Chondrocyte (in vitro differentiated cells): ENCODE measurements around the gene KRT7. TPM values are rescaled to one million over a fixed set of nuclear protein-coding genes. Genes with fewer than 3 reads are reported as not detected.
A peak's percentile ranks its signal among the peaks of the same experiment; 100 is the strongest.

ENCODE experiments used
- DNase-seq: peaks from one replicate; pipeline ENCODE4 v3.0.0; 2021; ENCODE audit warnings: mixed read lengths, low spot score
- H3K27ac Mint-ChIP-seq: one replicate; pipeline ENCODE4 v1.8.0; 2021; ENCODE audit warnings: mild to moderate bottlenecking, moderate library complexity, mixed read lengths; ENCODE audit not compliant: unreplicated experiment
- H3K27me3 Mint-ChIP-seq: 2 replicates; pipeline ENCODE4 v1.8.0; 2021; ENCODE audit warnings: low read depth, mixed read lengths
- H3K36me3 Mint-ChIP-seq: 2 replicates; pipeline ENCODE4 v1.8.0; 2021; ENCODE audit warnings: low read depth, mixed read lengths
- H3K4me1 Mint-ChIP-seq: 2 replicates; pipeline ENCODE4 v1.8.0; 2021; ENCODE audit warnings: low read depth, mild to moderate bottlenecking, mixed read lengths
- H3K4me3 Mint-ChIP-seq: one replicate; pipeline ENCODE4 v1.8.0; 2021; ENCODE audit warnings: mild to moderate bottlenecking, moderate library complexity, mixed read lengths; ENCODE audit not compliant: unreplicated experiment
- H3K9me3 Mint-ChIP-seq: 2 replicates; pipeline ENCODE4 v1.8.0; 2021; ENCODE audit warnings: low read depth, mixed read lengths
- total RNA-seq: library from RNA; stranded (reverse); gene quantifications from 3 replicates; pipeline ENCODE4 v1.2.1, GENCODE V29; 2021
- TF ChIP-seq, protein P1 (sequence below): fragments of 200-600 bp; sonication (generic); IDR thresholded peaks from 2 replicates; pipeline ENCODE4 v1.5.0; 2021; ENCODE audit warnings: antibody characterized with exemption, mild to moderate bottlenecking, moderate library complexity

The KRT7 gene
- total RNA-seq, 1 donor from 2014 or later: 266 TPM

DNA sequence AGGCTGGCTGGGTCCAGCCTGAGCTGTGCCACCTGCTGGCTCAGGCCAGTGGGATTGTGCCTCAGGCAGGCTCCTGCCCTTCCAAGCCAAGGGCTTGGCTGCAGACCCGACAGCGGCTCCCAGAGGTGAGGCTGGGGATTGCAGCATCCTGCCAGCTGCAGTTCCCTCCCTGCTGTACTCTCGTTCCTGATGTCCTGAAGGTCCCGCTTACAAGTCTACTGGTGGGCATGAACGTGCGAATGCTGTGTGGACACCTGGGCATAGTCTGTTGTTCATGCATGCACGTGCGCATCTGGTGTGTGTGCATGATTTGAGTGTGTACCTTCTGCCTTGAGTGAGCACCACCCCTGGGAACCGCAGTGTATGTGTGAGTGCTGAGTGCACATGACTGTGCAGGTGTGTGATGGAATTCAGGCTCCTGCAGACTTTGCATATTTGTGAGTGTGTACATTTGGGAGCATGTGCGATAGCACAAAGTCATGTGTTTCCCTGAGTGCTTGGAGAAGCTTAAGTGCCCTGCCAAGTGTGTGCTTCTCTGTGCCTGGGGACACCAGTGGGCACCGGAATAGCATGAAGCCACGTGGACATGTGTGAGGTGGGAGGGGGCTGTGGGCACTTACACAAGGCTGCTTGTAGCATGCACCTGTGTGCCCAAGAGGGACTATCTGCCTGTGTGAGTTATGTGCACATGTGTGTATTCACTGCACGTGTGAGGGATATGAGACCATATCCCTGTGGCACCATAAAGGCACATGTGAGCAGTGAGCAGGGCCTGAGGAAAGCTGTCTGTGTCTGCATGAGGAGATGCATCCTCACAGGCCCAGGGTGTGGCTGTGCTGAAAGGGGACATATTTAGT, 19.3 kb upstream of the KRT7 start:
- TF ChIP-seq, protein P1, sequence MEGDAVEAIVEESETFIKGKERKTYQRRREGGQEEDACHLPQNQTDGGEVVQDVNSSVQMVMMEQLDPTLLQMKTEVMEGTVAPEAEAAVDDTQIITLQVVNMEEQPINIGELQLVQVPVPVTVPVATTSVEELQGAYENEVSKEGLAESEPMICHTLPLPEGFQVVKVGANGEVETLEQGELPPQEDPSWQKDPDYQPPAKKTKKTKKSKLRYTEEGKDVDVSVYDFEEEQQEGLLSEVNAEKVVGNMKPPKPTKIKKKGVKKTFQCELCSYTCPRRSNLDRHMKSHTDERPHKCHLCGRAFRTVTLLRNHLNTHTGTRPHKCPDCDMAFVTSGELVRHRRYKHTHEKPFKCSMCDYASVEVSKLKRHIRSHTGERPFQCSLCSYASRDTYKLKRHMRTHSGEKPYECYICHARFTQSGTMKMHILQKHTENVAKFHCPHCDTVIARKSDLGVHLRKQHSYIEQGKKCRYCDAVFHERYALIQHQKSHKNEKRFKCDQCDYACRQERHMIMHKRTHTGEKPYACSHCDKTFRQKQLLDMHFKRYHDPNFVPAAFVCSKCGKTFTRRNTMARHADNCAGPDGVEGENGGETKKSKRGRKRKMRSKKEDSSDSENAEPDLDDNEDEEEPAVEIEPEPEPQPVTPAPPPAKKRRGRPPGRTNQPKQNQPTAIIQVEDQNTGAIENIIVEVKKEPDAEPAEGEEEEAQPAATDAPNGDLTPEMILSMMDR: peak; percentile 96
- Mint-ChIP-seq H3K9me3 (no peaks in the 10 kb centered on the region), H3K4me1 (peaks cover 43% of the 10 kb centered on the region), H3K27ac (no peak overlapping the region), H3K36me3 (no peaks in the 10 kb centered on the region), H3K27me3 (no peaks in the 10 kb centered on the region), H3K4me3 (no peak overlapping the region)
- peak; percentile 92 for DNase-seq

DNA sequence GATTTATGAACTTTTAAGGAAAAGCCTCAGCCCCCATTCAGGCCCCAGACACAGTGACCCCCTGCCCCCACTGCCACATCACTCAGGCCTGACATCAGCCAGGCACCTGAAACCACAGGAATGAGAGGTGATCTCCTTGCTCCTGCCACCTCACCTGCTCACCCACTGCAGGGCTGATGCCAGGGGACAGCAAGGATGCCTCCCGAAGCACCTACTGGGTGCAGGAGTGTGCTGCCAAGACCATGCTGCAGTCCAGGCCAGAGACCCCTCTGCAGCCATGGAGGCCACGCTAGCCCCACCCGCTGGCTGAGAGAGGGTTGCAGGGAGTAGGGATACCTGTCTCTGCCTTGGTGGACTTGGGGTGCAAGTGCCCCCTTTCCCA, 18.6 kb upstream of the KRT7 start:
- TF ChIP-seq, protein P1: no peak
- H3K9me3 Mint-ChIP-seq: no peaks in the 10 kb centered on the region
- no peaks in the 10 kb centered on the region for H3K36me3 Mint-ChIP-seq
- no peak overlapping the region for H3K4me3 Mint-ChIP-seq
- peaks cover 43% of the 10 kb centered on the region for H3K4me1 Mint-ChIP-seq
- no peaks in the 10 kb centered on the region for H3K27me3 Mint-ChIP-seq
- no peak overlapping the region for H3K27ac Mint-ChIP-seq
- DNase-seq: peak; percentile 77

DNA sequence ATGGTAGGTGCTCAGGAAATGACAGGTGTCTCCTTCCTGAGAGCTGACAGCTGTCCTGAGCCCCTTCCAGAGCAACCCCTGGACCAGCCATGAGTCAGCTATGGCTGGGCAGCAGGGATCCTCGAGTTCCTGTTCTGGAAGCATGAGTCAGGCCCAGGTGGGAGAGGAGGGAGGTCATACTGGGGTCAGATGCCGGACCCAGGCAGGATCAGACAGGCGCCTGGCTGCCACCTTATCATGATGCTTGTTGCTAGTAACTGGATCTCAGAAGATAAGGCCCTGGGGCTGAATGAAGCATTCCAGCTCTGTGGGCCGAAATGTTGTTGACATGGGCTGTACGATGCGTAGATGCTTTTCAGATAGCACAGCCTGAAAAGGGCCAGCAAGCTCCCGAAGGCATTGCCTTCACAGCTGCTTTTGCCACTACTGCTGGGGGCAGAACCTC, 17.4 kb upstream of the KRT7 start:
- Mint-ChIP-seq H3K9me3 (no peaks in the 10 kb centered on the region), H3K36me3 (no peaks in the 10 kb centered on the region), H3K4me3 (no peak overlapping the region), H3K27me3 (no peaks in the 10 kb centered on the region), H3K4me1 (peaks cover 49% of the 10 kb centered on the region), H3K27ac (no peak overlapping the region)
- TF ChIP-seq, protein P1: no peak
- DNase-seq: peak; percentile 57

DNA sequence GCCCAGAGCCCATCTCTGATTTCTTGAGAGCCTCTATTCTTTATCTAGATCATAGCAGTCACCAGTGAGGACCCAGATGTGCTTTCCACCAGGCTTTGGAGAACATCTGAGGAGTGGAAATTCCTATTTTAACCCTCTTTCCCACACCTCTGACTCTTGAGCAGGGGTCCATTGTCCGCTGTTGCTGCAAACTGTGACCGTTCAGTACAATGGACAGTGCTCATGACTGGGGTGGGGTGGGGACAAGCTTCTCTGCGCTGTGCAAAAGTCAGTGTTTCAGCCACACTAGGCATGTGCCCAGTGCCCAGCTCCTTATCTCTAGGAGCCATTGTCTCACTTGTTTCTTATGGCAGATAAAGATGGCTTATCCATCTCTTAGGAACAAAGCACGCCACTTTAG, 16.9 kb upstream of the KRT7 start:
- peaks cover 48% of the 10 kb centered on the region for H3K4me1 Mint-ChIP-seq
- no peak overlapping the region for H3K27ac Mint-ChIP-seq
- H3K9me3 Mint-ChIP-seq: no peaks in the 10 kb centered on the region
- peak; percentile 30 for DNase-seq
- TF ChIP-seq, protein P1: no peak
- no peaks in the 10 kb centered on the region for H3K36me3 Mint-ChIP-seq
- no peaks in the 10 kb centered on the region for H3K27me3 Mint-ChIP-seq
- no peak overlapping the region for H3K4me3 Mint-ChIP-seq

DNA sequence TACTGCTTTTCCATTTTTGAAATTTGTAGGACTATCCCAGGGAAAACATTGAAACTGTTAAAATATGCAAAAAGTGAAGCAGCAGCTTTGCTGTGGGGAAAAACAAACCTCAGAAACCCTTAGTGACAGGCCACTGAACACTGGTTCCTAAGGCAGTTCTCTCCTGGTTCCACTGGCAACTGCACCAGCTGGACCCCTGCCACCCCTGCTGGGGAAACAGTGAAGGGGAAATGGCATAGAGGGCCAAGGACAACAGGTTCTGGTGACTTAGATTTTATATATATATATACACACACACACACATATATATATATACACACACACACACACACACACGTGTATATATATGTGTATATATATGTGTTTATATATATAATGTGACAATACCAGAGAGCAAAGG, 16.2 kb upstream of the KRT7 start:
- TF ChIP-seq, protein P1: peak; percentile 12
- no peaks in the 10 kb centered on the region for H3K36me3 Mint-ChIP-seq
- peak; percentile 32 for DNase-seq
- H3K9me3 Mint-ChIP-seq: no peaks in the 10 kb centered on the region
- H3K4me1 Mint-ChIP-seq: peaks cover 48% of the 10 kb centered on the region
- H3K4me3 Mint-ChIP-seq: no peak overlapping the region
- no peak overlapping the region for H3K27ac Mint-ChIP-seq
- H3K27me3 Mint-ChIP-seq: no peaks in the 10 kb centered on the region
